Measurements from ENCODE around the gene ZNF654.

- no peak for TF ChIP-seq CTCF (conservative IDR thresholded peaks at IDR 0.05)
- TF ChIP-seq ZFX (IDR thresholded peaks at IDR 0.05) = no peak
Measured at GRCh38 chr3:88142094-88142624, 83.1 kb downstream of the ZNF654 start.
